ENCODE results near the gene CUX1.

GRCh38 chr7:102068846-102069245, 251.4 kb downstream of the CUX1 start:
- TF ChIP-seq POLR2A (IDR thresholded peaks at IDR 0.05) = no peak
- no peak for TF ChIP-seq CTCF (IDR thresholded peaks at IDR 0.05)

Measured in uterus (tissue), 2 donors.